Measurements from ENCODE around the gene CUEDC1. TPM values are rescaled to one million over a fixed set of nuclear protein-coding genes. Genes with fewer than 3 reads are reported as not detected.

CUEDC1 gene
- total and polyA plus RNA-seq, 2 of the 4 experiments (the other 2 are of a cell fraction) = 4.1 to 21.2 TPM

DNA sequence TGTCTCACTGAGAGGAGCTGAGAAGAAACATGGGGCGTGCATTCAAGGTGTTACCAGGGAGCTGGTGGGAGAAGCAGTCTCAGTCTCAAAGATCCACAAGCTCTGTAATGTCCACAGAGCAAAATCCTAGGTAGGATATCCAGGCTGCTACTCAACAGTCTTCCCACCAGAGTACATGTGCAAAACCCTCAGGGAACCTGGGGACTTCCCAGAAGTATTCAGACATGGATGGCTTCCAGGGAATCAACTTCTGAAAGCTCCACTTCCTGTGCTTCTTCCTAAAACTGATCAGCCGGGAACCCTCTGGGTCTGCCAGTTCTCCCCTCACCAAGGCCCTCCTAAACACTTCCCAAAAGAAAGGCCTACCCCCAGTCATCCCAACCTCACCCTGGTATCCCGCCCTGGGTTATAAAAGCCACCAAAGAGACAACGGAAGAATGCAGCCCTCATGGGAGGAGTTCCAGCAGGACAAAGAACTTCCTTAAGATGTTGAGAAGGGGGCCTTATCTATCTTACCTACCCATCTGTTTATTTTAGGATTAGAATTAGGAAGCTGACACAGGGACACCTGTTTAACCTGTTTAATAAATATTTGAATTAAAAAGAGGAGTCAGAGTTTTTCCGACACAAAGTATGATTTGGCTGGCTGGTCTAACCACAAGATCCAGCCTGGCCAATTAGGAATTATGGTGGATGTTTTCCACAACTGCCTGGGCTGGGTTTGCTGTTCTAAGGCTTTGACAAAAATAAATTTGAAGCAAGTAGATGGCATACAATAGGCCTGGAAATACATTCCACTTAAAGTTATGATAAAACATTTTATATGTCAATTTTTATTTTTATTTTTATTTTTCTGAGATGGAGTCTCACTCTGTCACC, 37.0 kb downstream of the CUEDC1 start:
- BruUV-seq (replicated peaks) = no TSS peak
- Histone ChIP-seq H2AK5ac (ENCODE audit: low read depth, low read length) (peak overlapping the region; percentile 52), H3K14ac (replicated peaks; ENCODE audit: low read depth, low read length) (peak overlapping the region; percentile 74), H4K20me1 (ENCODE audit: insufficient read depth, low read length) (peaks cover 11% of the 10 kb centered on the region; the same call in 1 of the 2 replicates), H3K4me2 (ENCODE audit: low read depth, low read length) (no peak overlapping the region), H3K9ac (ENCODE audit: low read depth, low read length) (no peak overlapping the region), H4K5ac (ENCODE audit: low read depth, low read length) (peak overlapping the region; percentile 72), H3K9me1 (ENCODE audit: insufficient read depth, low read length) (peaks cover 25% of the 10 kb centered on the region), H3K56ac (ENCODE audit: extremely low read depth, insufficient read depth, low read length) (no peak overlapping the region), H3K36me3 (ENCODE audit: control insufficient read depth, insufficient read depth, low read length) (peaks cover 4% of the 10 kb centered on the region; the same call in 1 of the 2 replicates), H3K4me1 (ENCODE audit: control insufficient read depth, insufficient read depth, low read length) (peaks cover 32% of the 10 kb centered on the region), H3K18ac (ENCODE audit: low read depth, low read length) (peak overlapping the region; percentile 63; the same call in 1 of the 2 replicates), H4K8ac (ENCODE audit: low read depth in 2 of 2, low read length in 2 of 2) (peak overlapping the region in 1 of 2 experiments; percentile 65; a peak in 1 of 4 replicates), H2BK120ac (ENCODE audit: low read depth, low read length) (peak overlapping the region; percentile 63), H2AFZ (replicated peaks; ENCODE audit: low read length, poor library complexity) (peak overlapping the region; percentile 68), H3K27ac (ENCODE audit: insufficient read depth, low read length) (no peak overlapping the region; the same call in 1 of the 2 replicates), H2BK15ac (ENCODE audit: low read depth, low read length) (peak overlapping the region; percentile 4; the same call in 1 of the 3 replicates), H3K9me3 (ENCODE audit: control insufficient read depth, insufficient read depth, low read length) (no peaks in the 10 kb centered on the region), H4K91ac (ENCODE audit: insufficient read depth, low read depth, low read length) (0 out of 2 replicates have a peak overlapping the region, but pooled peaks have one; percentile 12), H2BK5ac (ENCODE audit: low read depth, low read length, poor library complexity, severe bottlenecking) (no peak overlapping the region), H2BK20ac (ENCODE audit: low read depth, low read length) (0 out of 2 replicates have a peak overlapping the region, but pooled peaks have one; percentile 28), H3K4ac (ENCODE audit: low read depth, low read length) (peak overlapping the region; percentile 61), H3K23ac (ENCODE audit: low read depth, low read length) (0 out of 2 replicates have a peak overlapping the region, but pooled peaks have one; percentile 31), H2AK9ac (replicated peaks; ENCODE audit: low read depth, low read length, poor library complexity) (peak overlapping the region; percentile 80), H3K4me3 (ENCODE audit: insufficient read depth, low read depth, low read length) (no peak overlapping the region), H3K79me1 (ENCODE audit: low read depth in 1 of 2, low read length in 2 of 2) (peaks cover 61 to 91% of the 10 kb centered on the region in 2 experiments), H3K27me3 (ENCODE audit: control insufficient read depth, insufficient read depth, low read length) (no peaks in the 10 kb centered on the region)
- POLR2A ChIA-PET (ENCODE audit: unreplicated experiment) = interaction anchor here (0.7 to 1.1 kb wide), 2 partner anchors 20 to 68 kb away, joined by 3 read pairs; no protein-coding TSS in a partner anchor
- WGBS, 2 experiments (ENCODE audit: extremely low coverage in 2 of 2, insufficient read length in 1 of 2) = 0% methylated on average over 1 of the region's 5 CpGs; no CpG with 5 or more reads in 1 of the 2 experiments
- DNase-seq = peak; percentile 80
- peak; percentile 11; the same call in 1 of the 2 replicates for ATAC-seq (ENCODE audit: low read depth)
- CTCF ChIA-PET = interaction anchor here (1.0 kb wide), 1 partner anchor 37 kb away, joined by 3 read pairs; the partner anchor contains the start of gene CUEDC1
- dilution Hi-C loops (cut with HindIII; ENCODE audit: low sequenced_read_pairs, unreplicated experiment) (no loop called here), intact Hi-C loops (cut with micrococcal nuclease) (no loop called here), in situ Hi-C loops (cut with MboI; ENCODE audit: low sequenced_read_pairs) (no loop called here)
- no peak for TF ChIP-seq MAFK (IDR thresholded peaks at IDR 0.05; ENCODE audit: low read depth, low read length)
- no peak for TF ChIP-seq CHD1 (IDR thresholded peaks at IDR 0.05; ENCODE audit: low read depth, low read length)
- TF ChIP-seq BHLHE40 (IDR thresholded peaks at IDR 0.05; ENCODE audit: low read depth, low read length) = no peak
- no peak for TF ChIP-seq NFE2L2 (IDR thresholded peaks at IDR 0.05; ENCODE audit: low read depth, low read length)
- no peak for TF ChIP-seq RAD21 (IDR thresholded peaks at IDR 0.05; ENCODE audit: low read length)
- TF ChIP-seq, protein P1, sequence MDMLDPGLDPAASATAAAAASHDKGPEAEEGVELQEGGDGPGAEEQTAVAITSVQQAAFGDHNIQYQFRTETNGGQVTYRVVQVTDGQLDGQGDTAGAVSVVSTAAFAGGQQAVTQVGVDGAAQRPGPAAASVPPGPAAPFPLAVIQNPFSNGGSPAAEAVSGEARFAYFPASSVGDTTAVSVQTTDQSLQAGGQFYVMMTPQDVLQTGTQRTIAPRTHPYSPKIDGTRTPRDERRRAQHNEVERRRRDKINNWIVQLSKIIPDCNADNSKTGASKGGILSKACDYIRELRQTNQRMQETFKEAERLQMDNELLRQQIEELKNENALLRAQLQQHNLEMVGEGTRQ (IDR thresholded peaks at IDR 0.05; ENCODE audit: low read depth, low read length) = no peak
- TF ChIP-seq, protein P2, sequence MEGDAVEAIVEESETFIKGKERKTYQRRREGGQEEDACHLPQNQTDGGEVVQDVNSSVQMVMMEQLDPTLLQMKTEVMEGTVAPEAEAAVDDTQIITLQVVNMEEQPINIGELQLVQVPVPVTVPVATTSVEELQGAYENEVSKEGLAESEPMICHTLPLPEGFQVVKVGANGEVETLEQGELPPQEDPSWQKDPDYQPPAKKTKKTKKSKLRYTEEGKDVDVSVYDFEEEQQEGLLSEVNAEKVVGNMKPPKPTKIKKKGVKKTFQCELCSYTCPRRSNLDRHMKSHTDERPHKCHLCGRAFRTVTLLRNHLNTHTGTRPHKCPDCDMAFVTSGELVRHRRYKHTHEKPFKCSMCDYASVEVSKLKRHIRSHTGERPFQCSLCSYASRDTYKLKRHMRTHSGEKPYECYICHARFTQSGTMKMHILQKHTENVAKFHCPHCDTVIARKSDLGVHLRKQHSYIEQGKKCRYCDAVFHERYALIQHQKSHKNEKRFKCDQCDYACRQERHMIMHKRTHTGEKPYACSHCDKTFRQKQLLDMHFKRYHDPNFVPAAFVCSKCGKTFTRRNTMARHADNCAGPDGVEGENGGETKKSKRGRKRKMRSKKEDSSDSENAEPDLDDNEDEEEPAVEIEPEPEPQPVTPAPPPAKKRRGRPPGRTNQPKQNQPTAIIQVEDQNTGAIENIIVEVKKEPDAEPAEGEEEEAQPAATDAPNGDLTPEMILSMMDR (conservative IDR thresholded peaks at IDR 0.05; ENCODE audit: low read depth, low read length) = no peak
- TF ChIP-seq CEBPB (IDR thresholded peaks at IDR 0.05; ENCODE audit: low read depth, low read length) = no peak
- TF ChIP-seq, protein P3, sequence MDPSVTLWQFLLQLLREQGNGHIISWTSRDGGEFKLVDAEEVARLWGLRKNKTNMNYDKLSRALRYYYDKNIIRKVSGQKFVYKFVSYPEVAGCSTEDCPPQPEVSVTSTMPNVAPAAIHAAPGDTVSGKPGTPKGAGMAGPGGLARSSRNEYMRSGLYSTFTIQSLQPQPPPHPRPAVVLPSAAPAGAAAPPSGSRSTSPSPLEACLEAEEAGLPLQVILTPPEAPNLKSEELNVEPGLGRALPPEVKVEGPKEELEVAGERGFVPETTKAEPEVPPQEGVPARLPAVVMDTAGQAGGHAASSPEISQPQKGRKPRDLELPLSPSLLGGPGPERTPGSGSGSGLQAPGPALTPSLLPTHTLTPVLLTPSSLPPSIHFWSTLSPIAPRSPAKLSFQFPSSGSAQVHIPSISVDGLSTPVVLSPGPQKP (IDR thresholded peaks at IDR 0.05; ENCODE audit: borderline replicate concordance, low read depth, low read length) = no peak
- no peak for TF ChIP-seq MAZ (IDR thresholded peaks at IDR 0.05; ENCODE audit: borderline replicate concordance, low read depth, low read length)
- no peak for TF ChIP-seq RFX5 (IDR thresholded peaks at IDR 0.05; ENCODE audit: low read depth, low read length)
- no peak for TF ChIP-seq SMC3 (IDR thresholded peaks at IDR 0.05; ENCODE audit: low read depth, low read length)

All from IMR-90 (cell line).